B cell (primary cell): ENCODE measurements around the gene KARS1. TPM values are rescaled to one million over a fixed set of nuclear protein-coding genes. Genes with fewer than 3 reads are reported as not detected.

Source experiments
- ATAC-seq: fragments of 200-7000 bp; cut with Tn5 transposase; one replicate; pipeline ENCODE4 v1.10.0; 2021; ENCODE audit warnings: low read depth, mild to moderate bottlenecking, moderate number of reproducible peaks, moderate library complexity
- CTCF ChIA-PET: fragments of 350-600 bp; sonication (Branson Sonifier 250); formaldehyde crosslinking; loops from one replicate; lab custom pipeline; 2021; ENCODE audit warnings: antibody characterized with exemption, inconsistent platforms; lab: Charles Lee
- POLR2A ChIA-PET: fragments of 350-600 bp; sonication (Branson Sonifier 250); formaldehyde crosslinking; loops from one replicate; lab custom pipeline; 2021; ENCODE audit warnings: antibody characterized with exemption; lab: Charles Lee
- DNase-seq: peaks from one replicate; pipeline ENCODE4 v3.0.0; 2013
- H2AFZ ChIP-seq: 2 replicates; pipeline ENCODE4 v1.6.1; 2012; ENCODE audit warnings: mild to moderate bottlenecking, low read depth, low read length; ENCODE audit not compliant: insufficient read depth, poor library complexity, severe bottlenecking
- H3K27ac ChIP-seq, 2 donors: 1 replicate in 1 of 2; 2 replicates in 1 of 2; pipeline ENCODE4 v1.5.1; 2012 to 2013; ENCODE audit warnings: low read length in 2 of 2, mild to moderate bottlenecking in 2 of 2, moderate library complexity in 1 of 2
- H3K27me3 ChIP-seq, 4 experiments: fragments of 200-600 bp in 1 of 4; sonication (generic) in 1 of 4; replicated peaks in 1 of 4; 1 replicate in 2 of 4; 2 replicates in 2 of 4; pipeline versions ENCODE4 v1.6.1 to v1.7.0; 2013 to 2016; ENCODE audit warnings: low read length in 3 of 4, mild to moderate bottlenecking in 2 of 4, mixed read lengths in 1 of 4, moderate library complexity in 1 of 4; ENCODE audit not compliant: insufficient read depth in 4 of 4, control insufficient read depth in 3 of 4; ENCODE audit errors: control extremely low read depth in 1 of 4
- H3K36me3 ChIP-seq, 2 experiments: replicated peaks in 1 of 2; 1 replicate in 1 of 2; 2 replicates in 1 of 2; pipeline versions ENCODE4 v1.6.1 to v1.7.1; 2013; ENCODE audit warnings: low read length in 1 of 2; ENCODE audit not compliant: insufficient read depth in 2 of 2, control insufficient read depth in 1 of 2; ENCODE audit errors: control extremely low read depth in 1 of 2, extremely low read depth in 1 of 2
- H3K4me1 ChIP-seq, 2 donors: fragments of 200-600 bp in 1 of 2; sonication (generic) in 1 of 2; 1 replicate in 1 of 2; 2 replicates in 1 of 2; pipeline versions ENCODE4 v1.5.1 to v1.6.1; 2013 to 2017; ENCODE audit warnings: low read length in 2 of 2; ENCODE audit not compliant: control insufficient read depth in 2 of 2, insufficient read depth in 2 of 2
- H3K4me2 ChIP-seq: replicated peaks from 2 replicates; pipeline ENCODE3; 2012; ENCODE audit warnings: mild to moderate bottlenecking, low read depth, low read length; ENCODE audit not compliant: poor library complexity, severe bottlenecking
- H3K4me3 ChIP-seq, 5 experiments: fragments of 200-600 bp in 1 of 5; sonication (generic) in 1 of 5; 1 replicate in 3 of 5; 2 replicates in 2 of 5; pipeline versions ENCODE4 v1.5.1 to v1.7.0; 2011 to 2016; ENCODE audit warnings: low read length in 4 of 5, mild to moderate bottlenecking in 4 of 5, low read depth in 2 of 5, control low read depth in 1 of 5, moderate library complexity in 1 of 5; ENCODE audit not compliant: insufficient read depth in 1 of 5; ENCODE audit errors: control extremely low read depth in 1 of 5, extremely low read depth in 1 of 5
- H3K79me2 ChIP-seq: fragments of 200-600 bp; sonication (generic); one replicate; pipeline ENCODE4 v1.6.0; 2016; ENCODE audit warnings: low read length; ENCODE audit not compliant: control insufficient read depth, insufficient read depth
- H3K9ac ChIP-seq: fragments of 200-600 bp; sonication (generic); 2 replicates; pipeline ENCODE4 v1.6.1; 2017; ENCODE audit warnings: mild to moderate bottlenecking, low read length, moderate library complexity
- H3K9me3 ChIP-seq, 3 donors: one replicate each; pipeline versions ENCODE4 v1.6.1 to v1.7.1; 2013; ENCODE audit warnings: low read length in 2 of 3; ENCODE audit not compliant: control insufficient read depth in 2 of 3, insufficient read depth in 1 of 3; ENCODE audit errors: control extremely low read depth in 1 of 3
- H4K20me1 ChIP-seq: 2 replicates; pipeline ENCODE4 v1.6.0; 2012; ENCODE audit warnings: mild to moderate bottlenecking, low read length; ENCODE audit not compliant: insufficient read depth, control insufficient read depth, poor library complexity, severe bottlenecking
- H3K27ac Mint-ChIP-seq: one replicate; pipeline ENCODE4 v1.8.0; 2021; ENCODE audit warnings: mixed read lengths
- H3K27me3 Mint-ChIP-seq: one replicate; pipeline ENCODE4 v1.8.0; 2021; ENCODE audit warnings: mixed read lengths
- H3K4me1 Mint-ChIP-seq: one replicate; pipeline ENCODE4 v1.8.0; 2021; ENCODE audit warnings: mixed read lengths
- H3K4me3 Mint-ChIP-seq: one replicate; pipeline ENCODE4 v1.8.0; 2021; ENCODE audit warnings: mixed read lengths
- H3K9me3 Mint-ChIP-seq: one replicate; pipeline ENCODE4 v1.8.0; 2022; ENCODE audit warnings: mixed read lengths; ENCODE audit not compliant: insufficient read depth
- CTCF ChIP-seq: fragments of 200-600 bp; IDR thresholded peaks from one replicate; pipeline ENCODE4 v1.8.0; 2022; ENCODE audit warnings: antibody characterized with exemption, mild to moderate bottlenecking
- EZH2 ChIP-seq: IDR thresholded peaks from 2 replicates; pipeline ENCODE4 v1.6.1; 2012; ENCODE audit warnings: borderline replicate concordance, low read depth, mild to moderate bottlenecking, moderate library complexity, low read length; ENCODE audit not compliant: insufficient read depth, poor library complexity, severe bottlenecking
- WGBS: methylation state at CpG from one replicate; pipeline ENCODE4 v1.1.5; 2013; ENCODE audit warnings: missing lambda C conversion rate; ENCODE audit not compliant: insufficient coverage; 5-methylcytosine and 5-hydroxymethylcytosine counted together
- intact Hi-C: fragments of 100-400 bp; cut with micrococcal nuclease; formaldehyde crosslinking; loops from one replicate; pipeline ENCODE4 v1.10.0; 2022
- polyA plus RNA-seq: library from polyadenylated mRNA; depleted of rRNA; stranded (reverse); fragments of >200 nt; gene quantifications from 2 replicates; pipeline ENCODE4 v1.2.3, GENCODE V29; 2012
- total RNA-seq, 2 donors: library from RNA; stranded (reverse); fragments of 120-200 nt in 1 of 2; gene quantifications; 1 replicate in 1 of 2; 2 replicates in 1 of 2; pipeline versions ENCODE4 v1.2.3 to v1.2.4, GENCODE V29; 2013 to 2022

Gene KARS1
- total and polyA plus RNA-seq, 2 donors (not counting 1 experiment from before 2014, with no cell fraction given): 70.7 to 114 TPM

GRCh38 chr16:75647112-75647491, 363 bp downstream of the KARS1 start:
- H3K4me3 ChIP-seq: peak overlapping the region; percentile 73 to 96 (median 85)
- H3K27ac ChIP-seq: peak overlapping the region; percentile 85 to 87
- H3K36me3 ChIP-seq: peaks cover 17 to 34% of the 10 kb centered on the region in 2 experiments
- ATAC-seq (peak; percentile 3), DNase-seq (no peak)
- peaks cover 88% of the 10 kb centered on the region for H3K79me2 ChIP-seq
- Mint-ChIP-seq H3K9me3 (no peaks in the 10 kb centered on the region), H3K27ac (peak overlapping the region; percentile 99), H3K4me1 (peaks cover 52% of the 10 kb centered on the region), H3K4me3 (peak overlapping the region; percentile 97), H3K27me3 (no peaks in the 10 kb centered on the region)
- peak overlapping the region; percentile 88 for H2AFZ ChIP-seq
- H4K20me1 ChIP-seq: peaks cover 42% of the 10 kb centered on the region
- no peaks in the 10 kb centered on the region for H3K27me3 ChIP-seq
- TF ChIP-seq EZH2 (no peak), CTCF (no peak)
- intact Hi-C loops: loop anchor here (1.0 to 5.0 kb wide), 9 partner anchors 24 to 980 kb away; partner anchors contain the start of genes ADAT1, CFDP1, GABARAPL2 and RFWD3
- peak overlapping the region; percentile 93 for H3K9ac ChIP-seq
- ChIA-PET CTCF (interaction anchor here (0.8 to 5.5 kb wide), 12 partner anchors 13 to 448 kb away, joined by 3 to 60 read pairs (median 6); partner anchors contain the start of genes ADAT1, CFDP1 and TMEM170A), POLR2A (interaction anchor here (0.8 to 2.8 kb wide), 8 partner anchors 14 to 267 kb away, joined by 3 to 15 read pairs (median 5); partner anchors contain the start of genes ADAT1, CFDP1, GABARAPL2 and TMEM231)
- 1% methylated on average over 14 of the region's 18 CpGs for WGBS
- peaks cover 50 to 52% of the 10 kb centered on the region in 2 donors for H3K4me1 ChIP-seq
- H3K9me3 ChIP-seq: no peaks in the 10 kb centered on the region
- peak overlapping the region; percentile 85 for H3K4me2 ChIP-seq
